Activated naive CD8-positive, alpha-beta T cell treated with anti-CD3 and anti-CD28 coated beads, Interleukin-2, amount 50 U/mL, for 16 hours (primary cell): Measurements from ENCODE around the gene RHOU.
"Not testable (repeated sequence)": the region's sequence is repeated elsewhere in the genome, so short reads cannot be mapped to it uniquely, and the experiment has no call there.

Source experiments
- DNase-seq: peaks from one replicate; pipeline ENCODE4 v3.0.0-alpha.2; 2020; ENCODE audit warnings: low read depth, low spot score

RHOU gene

GRCh38 chr1:228758447-228758846 is 23.2 kb downstream of the RHOU start:
- DNase-seq: no peak

DNA sequence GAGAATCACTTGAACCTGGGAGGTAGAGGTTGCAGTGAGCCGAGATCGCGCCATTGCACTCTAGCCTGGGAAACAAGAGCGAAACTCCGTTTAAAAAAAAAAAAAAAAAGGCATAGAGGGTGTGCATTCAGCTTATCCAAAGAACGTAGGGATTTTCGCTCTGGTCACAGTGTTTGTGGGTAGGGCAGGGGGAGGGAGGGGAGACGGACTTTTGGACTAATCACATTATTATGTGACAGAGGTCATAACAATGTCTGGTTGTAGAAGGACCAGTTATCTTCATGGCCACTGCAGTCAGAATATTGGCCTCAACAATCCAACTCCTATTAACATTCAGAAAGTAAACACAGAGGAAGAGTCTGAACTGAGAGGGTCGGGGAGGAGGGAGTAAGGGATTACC is 25.7 kb downstream of the RHOU start:
- no peak for DNase-seq

- no peak for DNase-seq
Measured at GRCh38 chr1:228763561-228763960, 28.3 kb downstream of the RHOU start.

- no peak for DNase-seq
Measured at GRCh38 chr1:228765168-228765946, 30.1 kb downstream of the RHOU start.

- no peak for DNase-seq
Measured at GRCh38 chr1:228766788-228767187, 31.5 kb downstream of the RHOU start.

DNA sequence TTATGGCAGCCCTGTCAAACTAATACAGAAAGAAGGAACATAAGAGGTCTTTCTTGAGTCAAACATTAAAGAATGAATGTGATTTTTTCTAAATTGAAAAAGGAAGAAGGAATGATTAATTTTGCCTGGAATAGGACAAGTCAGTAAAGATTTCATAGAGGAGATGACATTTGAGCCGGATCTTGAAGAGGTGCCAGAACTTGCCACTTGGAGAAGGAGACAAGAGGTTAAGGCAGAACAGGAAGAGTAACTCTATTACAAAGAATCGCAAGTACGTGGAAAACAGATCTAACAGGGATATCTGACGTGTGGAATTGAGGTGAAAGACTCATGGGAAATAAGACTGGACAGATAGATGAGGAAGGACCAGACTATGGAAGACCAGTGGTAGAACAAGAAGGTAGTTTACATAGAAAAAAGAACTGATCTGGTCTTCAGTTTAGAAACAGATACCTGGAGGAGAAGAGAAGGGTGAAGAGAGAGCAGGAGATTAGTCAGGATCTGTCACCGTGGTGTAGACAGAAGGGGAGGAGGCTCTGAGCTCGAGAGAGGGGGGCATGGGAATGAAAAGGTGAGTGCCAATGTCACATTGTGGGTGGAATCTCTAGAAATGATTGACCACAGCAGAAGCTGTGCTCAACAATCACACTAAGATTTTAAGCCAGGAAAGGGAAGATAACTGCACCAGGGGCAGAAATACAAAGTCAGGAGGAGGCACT is 32.5 kb downstream of the RHOU start:
- DNase-seq: no peak

GRCh38 chr1:228768355-228769000 is 33.2 kb downstream of the RHOU start:
- no peak for DNase-seq

DNA sequence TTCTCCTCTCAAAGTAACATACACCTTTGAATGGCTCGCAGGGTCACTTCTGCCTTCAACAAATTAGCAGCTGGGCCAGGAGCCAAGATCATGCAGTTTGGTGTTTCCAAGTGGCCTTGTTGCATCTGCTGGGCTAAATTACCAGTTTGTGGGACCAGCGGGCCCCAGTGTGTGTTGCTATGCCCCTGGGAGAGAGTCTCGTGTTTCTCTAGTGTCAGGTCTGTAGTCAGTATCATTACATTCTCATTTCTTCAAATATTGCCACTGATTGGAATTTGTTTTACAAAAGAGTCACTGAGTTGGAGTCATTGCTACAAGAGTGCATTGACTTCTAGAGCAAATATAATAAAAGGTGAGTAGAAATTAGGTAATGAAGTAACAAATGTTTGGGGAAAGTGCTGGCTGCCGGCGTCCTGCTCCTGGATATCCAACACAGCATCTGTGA is 35.5 kb downstream of the RHOU start:
- no peak for DNase-seq

DNA sequence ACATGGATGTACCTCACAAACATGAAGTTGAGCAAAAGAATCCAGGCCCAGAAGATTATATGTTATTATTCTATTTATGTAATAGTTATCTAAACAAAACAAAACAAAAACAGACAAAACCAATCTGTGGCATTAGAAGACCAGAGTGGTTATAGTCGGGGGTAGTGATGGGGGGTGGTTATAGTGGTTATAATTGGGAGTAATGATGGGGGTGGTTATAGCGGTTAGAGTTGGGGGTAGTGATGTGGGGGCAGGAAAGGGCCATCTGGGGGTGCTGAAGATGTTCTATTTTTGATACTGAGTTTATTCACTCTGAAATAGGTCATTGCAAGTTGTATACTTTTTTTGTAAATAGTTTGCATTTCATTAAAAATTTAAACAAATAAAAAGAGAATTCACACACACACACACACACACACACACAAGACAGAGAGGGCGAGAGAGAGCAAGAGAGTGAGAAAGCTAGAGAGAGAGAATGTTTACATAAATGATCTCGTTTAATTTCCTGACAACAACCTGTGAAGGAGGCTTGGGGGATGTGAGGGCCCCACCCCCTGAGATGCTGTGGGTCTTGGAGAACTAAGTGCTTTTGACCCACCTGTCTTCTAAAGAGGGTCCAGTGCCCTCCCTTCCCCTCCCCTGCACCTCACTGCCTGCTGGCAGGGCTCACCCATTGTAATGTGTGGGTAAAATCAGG is 37.4 kb downstream of the RHOU start:
- no peak for DNase-seq

DNA sequence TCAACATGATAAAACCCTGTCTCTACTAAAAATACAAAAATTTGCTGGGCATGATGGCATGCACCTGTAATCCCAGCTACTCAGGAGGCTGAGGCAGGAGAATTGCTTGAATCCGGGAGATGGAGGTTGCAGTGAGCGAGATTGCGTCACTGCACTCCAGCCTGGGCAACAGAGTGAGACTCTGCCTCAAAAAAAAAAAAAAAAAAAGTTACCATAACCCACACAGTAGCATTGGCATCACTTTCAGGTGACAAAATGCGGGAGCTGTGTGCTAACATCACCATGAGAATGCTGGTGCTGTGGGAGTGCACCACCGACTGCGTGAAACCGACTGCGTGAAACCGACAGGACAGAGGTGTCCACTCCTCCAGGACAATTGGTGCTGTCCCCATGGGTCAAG is 40.7 kb downstream of the RHOU start:
- DNase-seq: not testable (repeated sequence)

DNA sequence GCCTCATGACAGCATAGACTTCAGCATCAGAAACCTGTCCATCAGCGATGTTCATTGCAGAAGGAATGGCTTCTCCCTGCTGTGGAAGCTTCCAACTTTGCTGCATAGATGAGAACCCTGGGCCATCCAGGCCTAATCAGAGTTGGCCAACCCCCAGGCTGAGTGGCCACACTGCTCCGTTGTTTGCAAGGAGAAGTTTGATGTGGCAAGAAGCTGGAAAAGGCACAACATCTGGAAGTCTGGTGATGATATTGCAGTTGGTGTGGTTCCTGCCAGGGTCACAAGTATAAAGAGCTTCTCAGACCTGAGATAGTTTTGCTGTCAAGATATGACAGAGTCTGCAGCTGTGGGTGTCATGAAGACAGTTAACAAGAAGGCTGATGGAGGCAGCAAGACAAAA is 41.2 kb downstream of the RHOU start:
- DNase-seq: no peak

DNA sequence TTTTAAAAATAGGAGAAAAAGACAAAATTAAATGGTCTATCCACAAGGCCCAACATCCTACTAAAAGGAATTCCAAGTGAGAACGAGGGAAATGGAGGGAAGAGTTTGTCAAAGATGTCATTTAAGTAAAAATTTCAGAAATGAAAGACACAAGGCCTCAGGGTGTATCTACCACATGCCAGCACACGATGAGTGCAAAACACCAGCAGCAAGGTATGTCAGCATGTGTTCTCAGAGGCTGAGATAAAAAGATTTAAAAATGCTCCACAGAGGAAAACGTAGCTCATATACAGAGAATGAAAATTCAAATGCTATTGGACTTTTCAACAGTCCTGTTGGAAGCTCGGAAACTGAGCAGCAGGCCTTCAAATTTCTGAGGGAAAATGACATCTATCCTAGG is 42.0 kb downstream of the RHOU start:
- no peak for DNase-seq

- no peak for DNase-seq
Measured at GRCh38 chr1:228778026-228778425, 42.7 kb downstream of the RHOU start.

- no peak for DNase-seq
Measured at GRCh38 chr1:228778466-228778865, 43.2 kb downstream of the RHOU start.

DNA sequence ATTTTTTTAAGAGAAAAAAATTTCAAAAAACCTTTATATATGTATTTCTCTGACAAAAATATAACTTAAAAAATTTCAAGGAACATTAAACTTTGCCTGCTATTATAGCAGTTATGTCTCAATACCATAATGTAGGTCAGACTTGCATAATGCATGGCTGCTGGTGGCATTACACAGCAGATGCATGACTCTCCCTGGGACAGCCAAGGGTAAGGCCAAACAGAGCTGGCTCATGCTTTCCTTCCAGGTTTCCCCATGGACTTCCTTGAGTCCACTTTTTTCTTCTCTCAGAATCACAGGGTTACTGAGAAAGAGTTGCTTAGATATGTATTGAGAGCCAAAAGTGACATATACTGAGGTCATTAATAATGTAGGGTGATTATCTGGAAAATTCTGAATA is 43.7 kb downstream of the RHOU start:
- DNase-seq: no peak

DNA sequence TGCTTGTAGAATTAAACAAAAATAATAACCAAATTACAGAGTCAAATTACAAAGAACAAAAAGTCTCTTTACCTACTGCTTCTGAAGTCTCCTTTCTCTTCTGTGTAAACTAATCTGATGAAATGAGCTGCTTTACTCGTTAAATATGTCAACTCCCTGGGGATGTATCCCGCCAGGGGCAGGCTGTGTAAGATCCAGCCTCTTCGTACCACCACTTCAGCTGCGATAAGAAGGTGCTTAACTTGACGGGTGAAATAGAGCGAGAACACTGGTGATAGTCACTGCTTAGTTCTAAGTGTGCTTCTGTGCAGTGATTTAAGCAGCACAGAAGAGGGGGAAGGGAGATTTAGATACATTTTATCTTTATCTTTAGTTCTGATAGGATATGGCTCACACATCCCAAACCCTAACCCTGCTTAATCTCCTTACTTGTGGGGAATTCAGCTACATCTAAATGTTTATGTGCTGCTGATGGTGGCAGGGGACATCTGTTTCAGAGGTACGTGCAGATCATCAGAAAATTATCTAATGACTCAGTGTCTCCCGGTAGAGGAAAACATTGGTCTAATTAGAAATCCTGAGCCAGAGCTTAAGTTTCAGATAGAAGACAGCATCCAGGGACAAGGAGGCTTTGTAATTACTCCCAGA is 46.0 kb downstream of the RHOU start:
- DNase-seq: no peak

DNA sequence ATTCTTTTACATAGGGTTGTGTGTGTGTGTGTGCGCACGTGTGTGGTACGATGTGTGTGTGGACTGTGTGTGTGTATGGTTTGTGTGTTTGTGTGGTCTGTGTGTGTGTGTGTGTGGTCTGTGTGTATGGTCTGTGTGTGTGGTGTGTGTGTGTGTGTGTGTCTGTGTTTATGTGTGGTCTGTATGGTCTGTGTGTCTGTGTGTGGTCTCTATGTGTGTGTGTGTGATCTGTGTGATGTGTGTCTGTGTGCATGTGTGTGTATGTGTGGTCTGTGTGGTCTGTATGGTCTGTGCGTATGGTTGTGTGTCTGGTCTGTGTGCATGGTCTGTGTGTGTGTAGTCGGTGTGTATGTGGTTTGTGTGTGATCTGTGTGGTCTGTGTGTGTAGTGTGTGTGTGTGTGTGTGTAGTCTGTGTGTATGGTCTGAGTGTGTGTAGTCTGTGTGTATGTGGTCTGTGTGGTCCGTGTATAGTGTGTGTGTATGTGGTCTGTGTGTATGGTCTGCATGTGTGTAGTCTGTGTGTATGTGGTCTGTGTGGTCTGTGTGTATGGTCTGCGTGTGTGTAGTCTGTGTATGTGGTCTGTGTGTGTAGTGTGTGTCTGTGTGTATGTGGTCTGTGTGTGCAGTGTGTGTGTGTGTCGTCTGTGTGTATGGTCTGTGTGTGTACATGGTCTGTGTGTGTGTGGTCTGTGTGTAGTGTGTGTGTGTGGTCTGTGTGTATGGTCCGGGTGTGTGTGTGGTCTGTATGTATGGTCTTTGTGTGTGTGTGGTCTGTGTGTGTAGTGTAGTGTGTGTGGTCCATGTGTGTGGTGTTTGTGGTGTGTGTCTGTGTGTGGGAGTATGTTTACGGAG is 46.8 kb downstream of the RHOU start:
- DNase-seq: no peak

GRCh38 chr1:228782662-228783417 is 47.6 kb downstream of the RHOU start:
- no peak for DNase-seq

DNA sequence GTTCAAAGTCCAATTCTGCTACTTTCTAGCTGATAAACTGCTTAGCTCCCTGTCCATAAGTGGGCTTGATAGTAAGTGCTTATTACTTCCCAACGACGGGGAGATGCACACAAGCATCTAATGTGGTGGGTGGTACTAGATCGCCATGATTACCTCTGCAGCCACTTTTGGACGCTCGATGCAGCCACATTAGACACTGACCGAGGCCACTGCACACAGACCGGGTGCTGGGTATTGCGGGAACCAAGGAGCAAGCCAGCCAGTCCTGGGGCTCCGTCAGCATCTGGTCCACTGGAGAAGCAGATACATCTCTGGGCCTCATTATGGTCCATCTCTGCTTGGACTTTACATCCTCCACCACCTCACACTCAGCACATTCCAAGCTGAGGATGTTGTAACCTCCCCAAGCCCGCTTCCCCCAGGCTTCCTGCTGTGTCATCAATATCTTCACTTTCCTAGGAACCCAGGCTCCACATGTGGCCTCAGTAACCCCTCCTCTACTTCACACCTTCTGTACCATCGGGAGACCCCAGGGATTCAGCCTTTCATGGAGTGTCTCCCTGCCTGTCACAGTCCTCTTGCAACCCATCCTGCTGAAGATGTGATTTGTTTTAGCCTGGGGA is 48.2 kb downstream of the RHOU start:
- no peak for DNase-seq
